A549 (cell line): ENCODE results near the gene CLSTN2.

ENCODE experiments used
- CTCF ChIP-seq: fragments of >200 bp; sonication (Bioruptor Twin); formaldehyde crosslinking; IDR thresholded peaks from 3 replicates; pipeline ENCODE4 v1.5.1; 2016
- HDAC2 ChIP-seq: fragments of 200-600 bp; sonication (generic); IDR thresholded peaks from 2 replicates; pipeline ENCODE4 v1.6.1; 2016
- HOXA7 ChIP-seq: fragments of 250-450 bp; sonication (Bioruptor Pico); IDR thresholded peaks from 2 replicates; pipeline ENCODE4 v1.5.0; 2020; ENCODE audit warnings: mild to moderate bottlenecking, moderate library complexity
- MAX ChIP-seq: IDR thresholded peaks from 2 replicates; pipeline ENCODE4 v1.6.1; 2012
- POLR2A ChIP-seq: IDR thresholded peaks from 2 replicates; pipeline ENCODE4 v1.6.1; 2012; ENCODE audit warnings: mild to moderate bottlenecking, low read length
- RCOR1 ChIP-seq: fragments of 150-350 bp; IDR thresholded peaks from 2 replicates; pipeline ENCODE4 v1.6.1; 2014; ENCODE audit warnings: antibody characterized with exemption, low read length, low read depth
- REST ChIP-seq: fragments of 200-600 bp; sonication (generic); IDR thresholded peaks from 2 replicates; pipeline ENCODE4 v1.6.1; 2016; ENCODE audit warnings: antibody characterized with exemption, mild to moderate bottlenecking, moderate library complexity
- RFX5 ChIP-seq: fragments of 450-650 bp; IDR thresholded peaks from 2 replicates; pipeline ENCODE4 v1.7.1; 2014; ENCODE audit warnings: antibody characterized with exemption, mild to moderate bottlenecking, moderate library complexity
- SMC3 ChIP-seq: fragments of >200 bp; sonication (Bioruptor Twin); formaldehyde crosslinking; IDR thresholded peaks from 3 replicates; pipeline ENCODE4 v1.6.1; 2018; ENCODE audit warnings: inconsistent platforms
- ZNF302 ChIP-seq: fragments of 250-450 bp; sonication (Bioruptor Pico); IDR thresholded peaks from 2 replicates; pipeline ENCODE4 v1.9.0; 2021; ENCODE audit warnings: inconsistent platforms, mild to moderate bottlenecking, moderate library complexity

GRCh38 chr3:140035871-140036270 is 100.9 kb downstream of the CLSTN2 start:
- TF ChIP-seq ZNF302 = no peak
- no peak for TF ChIP-seq RCOR1
- TF ChIP-seq POLR2A = no peak
- TF ChIP-seq HDAC2 = no peak
- TF ChIP-seq REST = no peak
- no peak for TF ChIP-seq CTCF
- TF ChIP-seq RFX5 = no peak
- TF ChIP-seq HOXA7 (CRISPR knock-in tag) = no peak
- no peak for TF ChIP-seq MAX
- TF ChIP-seq SMC3 = no peak
